Measurements from ENCODE around the gene KLK3.
"Not testable (repeated sequence)": the region's sequence is repeated elsewhere in the genome, so short reads cannot be mapped to it uniquely, and the experiment has no call there.

KLK3 gene

GRCh38 chr19:50870417-50871089, 15.8 kb downstream of the KLK3 start:
- DNase-seq, result peak; percentile 66

- no peak for DNase-seq
These were observed 18.3 kb downstream of the KLK3 start, which contains the start of gene KLK2 for GRCh38 chr19:50873056-50873455. KLK2 (plus strand) TSS chr19:50873439; CDS start chr19:50873474, 35 bp downstream.

- no peak for DNase-seq
These were observed 19.5 kb downstream of the KLK3 start for GRCh38 chr19:50874211-50874610.

GRCh38 chr19:50875795-50876422, 21.2 kb downstream of the KLK3 start:
- no peak for DNase-seq

GRCh38 chr19:50876456-50876855, 21.7 kb downstream of the KLK3 start:
- no peak for DNase-seq

GRCh38 chr19:50877338-50877737, 22.6 kb downstream of the KLK3 start:
- no peak for DNase-seq

GRCh38 chr19:50878851-50879250, 24.1 kb downstream of the KLK3 start:
- no peak for DNase-seq

- peak; percentile 23 for DNase-seq
These were observed 25.5 kb downstream of the KLK3 start for GRCh38 chr19:50880241-50880640.

- DNase-seq, result peak; percentile 42
These were observed 27.5 kb downstream of the KLK3 start for GRCh38 chr19:50882188-50882587.

GRCh38 chr19:50889638-50890037, 34.9 kb downstream of the KLK3 start:
- peak; percentile 8 for DNase-seq

GRCh38 chr19:50890422-50891252, 35.9 kb downstream of the KLK3 start:
- DNase-seq, result no peak

GRCh38 chr19:50891253-50891625, 36.5 kb downstream of the KLK3 start:
- DNase-seq, result no peak

- DNase-seq, result no peak
These were observed 38.5 kb downstream of the KLK3 start for GRCh38 chr19:50893047-50893736.

GRCh38 chr19:50894478-50895356, 40.0 kb downstream of the KLK3 start:
- DNase-seq, result no peak

- not testable (repeated sequence) for DNase-seq
These were observed 41.4 kb downstream of the KLK3 start for GRCh38 chr19:50896089-50896590.

- DNase-seq, result no peak
These were observed 42.0 kb downstream of the KLK3 start for GRCh38 chr19:50896591-50897190.

- DNase-seq, result no peak
These were observed 42.5 kb downstream of the KLK3 start for GRCh38 chr19:50897191-50897607.

- no peak for DNase-seq
These were observed 42.9 kb downstream of the KLK3 start for GRCh38 chr19:50897612-50898011.

GRCh38 chr19:50898018-50898417, 43.3 kb downstream of the KLK3 start:
- DNase-seq, result no peak

GRCh38 chr19:50899569-50899968, 44.9 kb downstream of the KLK3 start:
- DNase-seq, result no peak

- no peak for DNase-seq
These were observed 47.9 kb downstream of the KLK3 start for GRCh38 chr19:50902640-50903039.
